OCI-LY1 (cell line): ENCODE results near the gene MLXIP.
A peak's percentile ranks its signal among the peaks of the same experiment; 100 is the strongest.

Experiments
- H2AFZ ChIP-seq: fragments of 200-600 bp; sonication (generic), shearing (Covaris generic); 2 replicates; pipeline ENCODE4 v1.6.0; 2014; ENCODE audit warnings: antibody characterized with exemption, mild to moderate bottlenecking, low read length
- H3F3A ChIP-seq: fragments of 200-600 bp; sonication (generic), shearing (Covaris generic); 2 replicates; pipeline ENCODE4 v1.6.0; 2014; ENCODE audit warnings: mild to moderate bottlenecking, antibody characterized with exemption, low read length, moderate library complexity; ENCODE audit not compliant: insufficient read depth
- H3K27ac ChIP-seq: fragments of 200-600 bp; sonication (generic); 2 replicates; pipeline ENCODE4 v1.5.1; 2014; ENCODE audit warnings: low read length, mixed run types, mild to moderate bottlenecking, low read depth; ENCODE audit not compliant: poor library complexity, severe bottlenecking
- H3K27me3 ChIP-seq: fragments of 200-600 bp; sonication (generic); 2 replicates; pipeline ENCODE4 v1.6.0; 2014; ENCODE audit warnings: antibody characterized with exemption, mild to moderate bottlenecking, low read length, moderate library complexity; ENCODE audit not compliant: insufficient read depth
- H3K36me3 ChIP-seq: fragments of 200-600 bp; sonication (generic); 2 replicates; pipeline ENCODE4 v1.6.1; 2014; ENCODE audit warnings: mild to moderate bottlenecking, antibody characterized with exemption, low read length, moderate library complexity, mixed read lengths; ENCODE audit not compliant: insufficient read depth
- H3K4me1 ChIP-seq: fragments of 200-600 bp; sonication (generic); 2 replicates; pipeline ENCODE4 v1.5.1; 2014; ENCODE audit warnings: mild to moderate bottlenecking, low read length, moderate library complexity; ENCODE audit not compliant: insufficient read depth, severe bottlenecking
- H3K4me2 ChIP-seq: fragments of 200-600 bp; sonication (generic), shearing (Covaris generic); 2 replicates; pipeline ENCODE4 v1.6.1; 2014; ENCODE audit warnings: low read length
- H3K4me3 ChIP-seq: fragments of 200-600 bp; sonication (generic); 2 replicates; pipeline ENCODE4 v1.5.1; 2014; ENCODE audit warnings: low read length, low read depth, mild to moderate bottlenecking, mixed read lengths; ENCODE audit not compliant: poor library complexity, severe bottlenecking
- H3K79me2 ChIP-seq: fragments of 200-600 bp; shearing (Covaris generic); 2 replicates; pipeline ENCODE4 v1.6.1; 2016; ENCODE audit warnings: mixed run types, low read length, mixed read lengths; ENCODE audit not compliant: insufficient read depth
- H3K9ac ChIP-seq: fragments of 200-600 bp; sonication (generic), shearing (Covaris generic); 2 replicates; pipeline ENCODE4 v1.6.1; 2014; ENCODE audit warnings: mild to moderate bottlenecking, low read length, mixed read lengths
- H3K9me2 ChIP-seq: fragments of 200-600 bp; sonication (generic), shearing (Covaris generic); 2 replicates; pipeline ENCODE4 v1.6.1; 2014; ENCODE audit warnings: low read depth, mild to moderate bottlenecking, low read length, mixed read lengths
- H3K9me3 ChIP-seq: fragments of 200-600 bp; shearing (Covaris generic); 2 replicates; pipeline ENCODE4 v1.6.1; 2014; ENCODE audit warnings: low read length, mixed read lengths
- H4K20me1 ChIP-seq: fragments of 200-600 bp; sonication (generic), shearing (Covaris generic); 2 replicates; pipeline ENCODE4 v1.6.0; 2016; ENCODE audit warnings: mild to moderate bottlenecking, low read length; ENCODE audit not compliant: insufficient read depth
- EZH2 ChIP-seq: fragments of 200-600 bp; sonication (generic), shearing (Covaris generic); IDR thresholded peaks from 2 replicates; pipeline ENCODE4 v1.8.0; 2017; ENCODE audit warnings: borderline replicate concordance, mixed run types, mild to moderate bottlenecking, antibody characterized with exemption, low read length, moderate library complexity, mixed read lengths
- TF ChIP-seq, protein P1 (sequence below): fragments of 200-600 bp; sonication (generic), shearing (Covaris generic); IDR thresholded peaks from 2 replicates; pipeline ENCODE4 v1.5.1; 2017; ENCODE audit warnings: mild to moderate bottlenecking, antibody characterized with exemption, low read length, moderate library complexity, mixed read lengths

The MLXIP gene

GRCh38 chr12:122081697-122082221 is 3.2 kb downstream of the MLXIP start:
- H3K9ac ChIP-seq, result no peak overlapping the region; the same call in 1 of the 2 replicates
- H2AFZ ChIP-seq, result no peak overlapping the region
- peak overlapping the region; percentile 67 for H3K27ac ChIP-seq

DNA sequence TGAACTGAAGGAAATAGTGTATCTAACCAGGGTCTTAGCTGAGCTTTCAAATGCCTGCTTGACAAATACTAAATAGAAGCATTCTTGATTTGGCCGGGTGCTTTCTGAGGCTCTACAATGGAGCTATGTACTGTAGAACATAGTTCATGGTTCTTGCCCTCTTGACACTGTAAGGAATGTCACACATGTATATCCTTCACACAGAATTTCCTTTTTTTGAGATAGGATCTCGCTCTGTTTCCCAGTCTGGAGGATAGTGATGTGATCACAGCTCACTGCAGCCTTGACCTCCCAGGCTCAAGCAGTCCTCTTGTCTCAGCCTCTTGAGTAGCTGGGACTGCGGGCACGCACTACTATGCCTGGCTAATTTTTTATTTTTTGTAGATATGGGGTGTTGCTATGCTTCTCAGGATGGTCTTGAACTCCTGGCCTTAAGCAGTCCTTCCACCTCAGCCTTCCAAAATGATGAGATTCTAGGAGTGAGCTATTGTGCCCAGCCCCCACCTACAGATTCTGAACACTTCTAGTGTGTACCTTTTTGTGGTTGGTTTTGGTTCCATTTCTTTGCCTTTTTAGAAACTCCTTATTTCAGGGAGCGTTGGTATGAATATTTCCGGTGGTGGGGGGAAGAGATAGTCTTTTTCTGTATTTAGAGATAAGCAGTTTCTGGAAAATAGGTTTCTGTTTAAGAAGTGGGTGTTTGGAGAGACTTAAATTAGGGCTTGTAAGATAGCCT is 4.2 kb downstream of the MLXIP start:
- Histone ChIP-seq H3K9me3 (no peaks in the 10 kb centered on the region), H3K4me3 (no peak overlapping the region), H3K9ac (no peak overlapping the region; the same call in 1 of the 2 replicates), H3K36me3 (peaks cover 17% of the 10 kb centered on the region), H3K4me2 (no peak overlapping the region), H4K20me1 (no peaks in the 10 kb centered on the region), H3K27ac (peak overlapping the region; percentile 67), H3K9me2 (no peaks in the 10 kb centered on the region), H3K27me3 (no peaks in the 10 kb centered on the region), H3F3A (no peaks in the 10 kb centered on the region; the same call in 1 of the 2 replicates), H3K4me1 (peaks cover 49% of the 10 kb centered on the region), H3K79me2 (0 out of 2 replicates have a peak, but pooled peaks cover 5% of the 10 kb centered on the region), H2AFZ (no peak overlapping the region)
- TF ChIP-seq, protein P1, sequence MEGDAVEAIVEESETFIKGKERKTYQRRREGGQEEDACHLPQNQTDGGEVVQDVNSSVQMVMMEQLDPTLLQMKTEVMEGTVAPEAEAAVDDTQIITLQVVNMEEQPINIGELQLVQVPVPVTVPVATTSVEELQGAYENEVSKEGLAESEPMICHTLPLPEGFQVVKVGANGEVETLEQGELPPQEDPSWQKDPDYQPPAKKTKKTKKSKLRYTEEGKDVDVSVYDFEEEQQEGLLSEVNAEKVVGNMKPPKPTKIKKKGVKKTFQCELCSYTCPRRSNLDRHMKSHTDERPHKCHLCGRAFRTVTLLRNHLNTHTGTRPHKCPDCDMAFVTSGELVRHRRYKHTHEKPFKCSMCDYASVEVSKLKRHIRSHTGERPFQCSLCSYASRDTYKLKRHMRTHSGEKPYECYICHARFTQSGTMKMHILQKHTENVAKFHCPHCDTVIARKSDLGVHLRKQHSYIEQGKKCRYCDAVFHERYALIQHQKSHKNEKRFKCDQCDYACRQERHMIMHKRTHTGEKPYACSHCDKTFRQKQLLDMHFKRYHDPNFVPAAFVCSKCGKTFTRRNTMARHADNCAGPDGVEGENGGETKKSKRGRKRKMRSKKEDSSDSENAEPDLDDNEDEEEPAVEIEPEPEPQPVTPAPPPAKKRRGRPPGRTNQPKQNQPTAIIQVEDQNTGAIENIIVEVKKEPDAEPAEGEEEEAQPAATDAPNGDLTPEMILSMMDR, result no peak
- no peak for TF ChIP-seq EZH2

More at GRCh38 chr12:122081697-122082221, 3.2 kb downstream of the MLXIP start:
- peak overlapping the region; percentile 76 for H3K4me3 ChIP-seq
- no peak for TF ChIP-seq EZH2
- no peaks in the 10 kb centered on the region for H3K9me2 ChIP-seq
- H3K9me3 ChIP-seq, result no peaks in the 10 kb centered on the region
- no peaks in the 10 kb centered on the region for H3K27me3 ChIP-seq
- H3K4me1 ChIP-seq, result peaks cover 57% of the 10 kb centered on the region
- peaks cover 15% of the 10 kb centered on the region for H3K36me3 ChIP-seq
- peak overlapping the region; percentile 92 for H3K4me2 ChIP-seq
- H3F3A ChIP-seq, result no peaks in the 10 kb centered on the region; the same call in 1 of the 2 replicates
- 0 out of 2 replicates have a peak, but pooled peaks cover 5% of the 10 kb centered on the region for H3K79me2 ChIP-seq
- H4K20me1 ChIP-seq, result no peaks in the 10 kb centered on the region

DNA sequence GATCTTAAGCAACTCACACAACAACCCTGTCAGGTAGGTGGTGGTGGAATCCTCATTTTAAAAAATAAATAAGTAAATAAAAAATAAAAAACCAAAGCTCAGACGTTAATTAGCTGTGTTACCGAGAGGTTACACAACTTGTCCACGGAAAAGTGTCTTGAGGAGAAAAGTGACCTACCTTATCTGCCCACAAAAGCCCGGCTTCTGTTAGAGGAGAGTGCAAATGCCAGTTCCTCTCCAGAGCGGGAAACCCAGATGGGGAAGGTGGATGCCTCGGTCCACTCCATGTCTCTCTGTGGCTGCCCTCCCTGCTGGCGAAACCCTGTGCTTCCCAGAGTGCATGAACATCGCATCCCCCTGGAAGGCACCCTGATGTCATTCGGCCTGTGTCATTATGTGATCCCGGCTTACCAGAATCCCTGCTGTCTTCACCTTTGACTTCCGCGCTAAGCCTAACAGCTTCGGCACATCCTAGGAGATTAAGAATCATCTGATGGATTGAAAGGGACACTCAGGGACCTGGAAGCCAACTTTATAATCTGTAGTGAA is 6.4 kb downstream of the MLXIP start:
- Histone ChIP-seq H3K4me3 (no peak overlapping the region), H4K20me1 (no peaks in the 10 kb centered on the region), H3K9ac (no peak overlapping the region), H3F3A (no peaks in the 10 kb centered on the region; the same call in 1 of the 2 replicates), H3K4me2 (no peak overlapping the region), H3K79me2 (0 out of 2 replicates have a peak, but pooled peaks cover 1% of the 10 kb centered on the region), H3K36me3 (peaks cover 22% of the 10 kb centered on the region), H3K27me3 (no peaks in the 10 kb centered on the region), H2AFZ (no peak overlapping the region), H3K27ac (no peak overlapping the region), H3K9me3 (no peaks in the 10 kb centered on the region), H3K9me2 (no peaks in the 10 kb centered on the region), H3K4me1 (peaks cover 43% of the 10 kb centered on the region)
- TF ChIP-seq, protein P1, result no peak
- no peak for TF ChIP-seq EZH2
